Activated CD4-positive, alpha-beta T cell treated with anti-CD3 and anti-CD28 coated beads, Interleukin-2, amount 10 ng/mL, durations not matched to agents 7 days and 5 days (primary cell): ENCODE results near the gene C10orf95. TPM values are rescaled to one million over a fixed set of nuclear protein-coding genes. Genes with fewer than 3 reads are reported as not detected.
"Not testable (repeated sequence)": the region's sequence is repeated elsewhere in the genome, so short reads cannot be mapped to it uniquely, and the experiment has no call there.

ENCODE experiments used
- CTCF ChIA-PET: fragments of 350-600 bp; sonication (Branson Sonifier 250); formaldehyde crosslinking; loops from one replicate; lab custom pipeline; 2021; ENCODE audit warnings: antibody characterized with exemption; lab: Charles Lee
- POLR2A ChIA-PET: fragments of 350-600 bp; sonication (Branson Sonifier 250); formaldehyde crosslinking; loops from one replicate; lab custom pipeline; 2021; ENCODE audit warnings: antibody characterized with exemption; lab: Charles Lee
- DNase-seq: peaks from one replicate; pipeline ENCODE4 v3.0.0-alpha.2; 2020
- H3K27ac Mint-ChIP-seq: one replicate; pipeline ENCODE4 v1.8.0; 2021; ENCODE audit warnings: mild to moderate bottlenecking, moderate library complexity, mixed read lengths
- H3K27me3 Mint-ChIP-seq: one replicate; pipeline ENCODE4 v1.8.0; 2021; ENCODE audit warnings: mixed read lengths
- H3K36me3 Mint-ChIP-seq: one replicate; pipeline ENCODE4 v1.8.0; 2021; ENCODE audit warnings: low read depth, mixed read lengths
- H3K4me1 Mint-ChIP-seq: one replicate; pipeline ENCODE4 v1.8.0; 2021; ENCODE audit warnings: mixed read lengths
- H3K4me3 Mint-ChIP-seq: one replicate; pipeline ENCODE4 v1.8.0; 2021; ENCODE audit warnings: mild to moderate bottlenecking, moderate library complexity, mixed read lengths
- H3K9me3 Mint-ChIP-seq: one replicate; pipeline ENCODE4 v1.8.0; 2021; ENCODE audit warnings: mixed read lengths
- total RNA-seq, 2 experiments: library from RNA; stranded (reverse); gene quantifications; one replicate each; pipeline ENCODE4 v1.2.3, GENCODE V29; 2021

C10orf95 gene
- total RNA-seq: under 1 TPM in 1 of 2 experiments, not detected in 1; 0.17 TPM

- Mint-ChIP-seq H3K9me3 (no peaks in the 10 kb centered on the region), H3K27me3 (no peaks in the 10 kb centered on the region), H3K36me3 (peaks cover 15% of the 10 kb centered on the region), H3K27ac (peak within 1 kb of the TSS; percentile 80), H3K4me3 (peak within 1 kb of the TSS; percentile 86), H3K4me1 (peaks cover 44% of the 10 kb centered on the region)
- DNase-seq: no peak
- ChIA-PET CTCF (interaction anchor here (0.7 to 4.8 kb wide), 21 partner anchors 11 to 224 kb away, joined by 3 to 37 read pairs (median 4); partner anchors contain the start of genes ACTR1A, CUEDC2, SUFU and TRIM8), POLR2A (interaction anchor here (1.1 to 1.2 kb wide), 2 partner anchors 19 to 56 kb away, joined by 3 to 5 read pairs; partner anchors contain the start of genes CUEDC2 and NFKB2)
Measured at GRCh38 chr10:102451105-102451969, at the start of gene C10orf95. C10orf95 (minus strand) TSS chr10:102451543; CDS start chr10:102451093, 450 bp downstream.

- H3K27ac Mint-ChIP-seq, H3K9me3 Mint-ChIP-seq, H3K36me3 Mint-ChIP-seq, H3K4me3 Mint-ChIP-seq, DNase-seq, POLR2A ChIA-PET, H3K27me3 Mint-ChIP-seq: not testable (repeated sequence)
- peaks cover 32% of the 10 kb centered on the region for H3K4me1 Mint-ChIP-seq
- CTCF ChIA-PET: interaction anchor here (0.6 to 1.4 kb wide), 7 partner anchors 14 to 1131 kb away, joined by 3 to 6 read pairs (median 3); no protein-coding TSS in a partner anchor
Measured at GRCh38 chr10:102500686-102501085, 49.3 kb upstream of the C10orf95 start.

GRCh38 chr10:102499356-102499755, 48.0 kb upstream of the C10orf95 start:
- Mint-ChIP-seq H3K4me1 (peaks cover 21% of the 10 kb centered on the region), H3K27ac (no peak overlapping the region), H3K36me3 (peaks cover 2% of the 10 kb centered on the region), H3K4me3 (no peak overlapping the region), H3K27me3 (no peaks in the 10 kb centered on the region), H3K9me3 (no peaks in the 10 kb centered on the region)
- POLR2A ChIA-PET: no interaction called here
- DNase-seq: no peak
- CTCF ChIA-PET: interaction anchor here (1.0 to 2.0 kb wide), 3 partner anchors 20 to 267 kb away, joined by 3 to 7 read pairs (median 5); no protein-coding TSS in a partner anchor

GRCh38 chr10:102497545-102497944, 46.2 kb upstream of the C10orf95 start:
- Mint-ChIP-seq H3K4me1 (peaks cover 28% of the 10 kb centered on the region), H3K4me3 (no peak overlapping the region)

GRCh38 chr10:102493771-102494170, 42.4 kb upstream of the C10orf95 start:
- Mint-ChIP-seq H3K36me3 (peaks cover 13% of the 10 kb centered on the region), H3K9me3 (no peaks in the 10 kb centered on the region), H3K4me3 (no peak overlapping the region), H3K27ac (no peak overlapping the region), H3K27me3 (no peaks in the 10 kb centered on the region), H3K4me1 (peaks cover 14% of the 10 kb centered on the region)
- POLR2A ChIA-PET: no interaction called here
- CTCF ChIA-PET: interaction anchor here (0.9 kb wide), 1 partner anchor 9 kb away, joined by 4 read pairs; no protein-coding TSS in a partner anchor
- no peak for DNase-seq

More at GRCh38 chr10:102497545-102497944, 46.2 kb upstream of the C10orf95 start:
- ChIA-PET POLR2A (no interaction called here), CTCF (interaction anchor here (0.6 to 2.0 kb wide), 5 partner anchors 18 to 178 kb away, joined by 3 to 7 read pairs (median 4); no protein-coding TSS in a partner anchor)
- Mint-ChIP-seq H3K27ac (no peak overlapping the region), H3K36me3 (peaks cover 4% of the 10 kb centered on the region), H3K27me3 (no peaks in the 10 kb centered on the region), H3K9me3 (no peaks in the 10 kb centered on the region)
- DNase-seq: no peak

- peaks cover 11% of the 10 kb centered on the region for H3K4me1 Mint-ChIP-seq
- peak overlapping the region; percentile 57 for H3K27ac Mint-ChIP-seq
- CTCF ChIA-PET: interaction anchor here (1.3 kb wide), 1 partner anchor 20 kb away, joined by 3 read pairs; no protein-coding TSS in a partner anchor
- H3K27me3 Mint-ChIP-seq: no peaks in the 10 kb centered on the region
- H3K9me3 Mint-ChIP-seq: no peaks in the 10 kb centered on the region
- POLR2A ChIA-PET: no interaction called here
- peaks cover 17% of the 10 kb centered on the region for H3K36me3 Mint-ChIP-seq
- no peak for DNase-seq
- H3K4me3 Mint-ChIP-seq: no peak overlapping the region
Measured at GRCh38 chr10:102492983-102493382, 41.6 kb upstream of the C10orf95 start.

- peaks cover 20% of the 10 kb centered on the region for H3K36me3 Mint-ChIP-seq
- no peaks in the 10 kb centered on the region for H3K27me3 Mint-ChIP-seq
- POLR2A ChIA-PET: no interaction called here
- H3K4me3 Mint-ChIP-seq: no peak overlapping the region
- CTCF ChIA-PET: interaction anchor here (0.6 to 1.3 kb wide), 2 partner anchors 21 to 207 kb away, joined by 3 read pairs; no protein-coding TSS in a partner anchor
- no peak for DNase-seq
- peak overlapping the region; percentile 57 for H3K27ac Mint-ChIP-seq
- H3K4me1 Mint-ChIP-seq: peaks cover 11% of the 10 kb centered on the region
- no peaks in the 10 kb centered on the region for H3K9me3 Mint-ChIP-seq
Measured at GRCh38 chr10:102492344-102492939, 41.1 kb upstream of the C10orf95 start.

GRCh38 chr10:102491136-102491535, 39.8 kb upstream of the C10orf95 start:
- CTCF ChIA-PET: interaction anchor here (1.9 kb wide), 1 partner anchor 12 kb away, joined by 4 read pairs; no protein-coding TSS in a partner anchor
- Mint-ChIP-seq H3K4me1 (peaks cover 9% of the 10 kb centered on the region), H3K36me3 (peaks cover 23% of the 10 kb centered on the region), H3K9me3 (no peaks in the 10 kb centered on the region), H3K27me3 (no peaks in the 10 kb centered on the region), H3K4me3 (no peak overlapping the region), H3K27ac (no peak overlapping the region)
- POLR2A ChIA-PET: no interaction called here
- no peak for DNase-seq

GRCh38 chr10:102485093-102485784, 33.9 kb upstream of the C10orf95 start:
- POLR2A ChIA-PET: no interaction called here
- CTCF ChIA-PET: interaction anchor here (0.7 to 1.1 kb wide), 3 partner anchors 16 to 88 kb away, joined by 3 read pairs; partner anchors contain the start of gene ACTR1A

GRCh38 chr10:102484021-102484420, 32.7 kb upstream of the C10orf95 start:
- peaks cover 57% of the 10 kb centered on the region for H3K36me3 Mint-ChIP-seq

More at GRCh38 chr10:102485093-102485784, 33.9 kb upstream of the C10orf95 start:
- H3K4me1 Mint-ChIP-seq: no peaks in the 10 kb centered on the region
- H3K36me3 Mint-ChIP-seq: peaks cover 53% of the 10 kb centered on the region
- no peak for DNase-seq
- no peaks in the 10 kb centered on the region for H3K27me3 Mint-ChIP-seq
- no peaks in the 10 kb centered on the region for H3K9me3 Mint-ChIP-seq
- H3K4me3 Mint-ChIP-seq: no peak overlapping the region
- H3K27ac Mint-ChIP-seq: no peak overlapping the region

GRCh38 chr10:102480396-102480795, 29.1 kb upstream of the C10orf95 start:
- no peaks in the 10 kb centered on the region for H3K27me3 Mint-ChIP-seq
- H3K9me3 Mint-ChIP-seq: no peaks in the 10 kb centered on the region
- ChIA-PET CTCF (interaction anchor here (1.2 to 3.6 kb wide), 9 partner anchors 20 to 214 kb away, joined by 3 to 13 read pairs (median 5); partner anchors contain the start of genes ACTR1A and SUFU), POLR2A (no interaction called here)
- no peak for DNase-seq
- H3K36me3 Mint-ChIP-seq: peaks cover 45% of the 10 kb centered on the region
- peaks cover 10% of the 10 kb centered on the region for H3K4me1 Mint-ChIP-seq
- no peak overlapping the region for H3K4me3 Mint-ChIP-seq
- H3K27ac Mint-ChIP-seq: peak overlapping the region; percentile 46

More at GRCh38 chr10:102484021-102484420, 32.7 kb upstream of the C10orf95 start:
- no peaks in the 10 kb centered on the region for H3K9me3 Mint-ChIP-seq
- H3K4me3 Mint-ChIP-seq: no peak overlapping the region
- no peak overlapping the region for H3K27ac Mint-ChIP-seq
- no peak for DNase-seq
- ChIA-PET POLR2A (no interaction called here), CTCF (interaction anchor here (1.3 kb wide), 1 partner anchor 17 kb away, joined by 3 read pairs; no protein-coding TSS in a partner anchor)
- peaks cover 2% of the 10 kb centered on the region for H3K4me1 Mint-ChIP-seq
- no peaks in the 10 kb centered on the region for H3K27me3 Mint-ChIP-seq

- no peak overlapping the region for H3K4me3 Mint-ChIP-seq
- H3K27me3 Mint-ChIP-seq: no peaks in the 10 kb centered on the region
- peaks cover 10% of the 10 kb centered on the region for H3K4me1 Mint-ChIP-seq
- H3K36me3 Mint-ChIP-seq: peaks cover 45% of the 10 kb centered on the region
- H3K9me3 Mint-ChIP-seq: no peaks in the 10 kb centered on the region
- POLR2A ChIA-PET: no interaction called here
- no peak for DNase-seq
- H3K27ac Mint-ChIP-seq: no peak overlapping the region
- CTCF ChIA-PET: interaction anchor here (0.6 to 3.6 kb wide), 21 partner anchors 12 to 258 kb away, joined by 3 to 15 read pairs (median 4); partner anchors contain the start of genes ACTR1A, C10orf95, ELOVL3 and SUFU
Measured at GRCh38 chr10:102479651-102480050, 28.3 kb upstream of the C10orf95 start.
